GM19397 (cell line): ENCODE data around the gene FOXN3.
"Not testable (repeated sequence)": the region's sequence is repeated elsewhere in the genome, so short reads cannot be mapped to it uniquely, and the experiment has no call there.

Experiments used
- ATAC-seq: cut with Tn5 transposase; IDR thresholded peaks from one replicate; pipeline ENCODE4 v1.9.1; 2021; ENCODE audit warnings: mild to moderate bottlenecking, moderate library complexity; ENCODE audit not compliant: unreplicated experiment

Gene FOXN3

GRCh38 chr14:89178376-89178775, 238.7 kb downstream of the FOXN3 start:
- ATAC-seq = no peak

DNA sequence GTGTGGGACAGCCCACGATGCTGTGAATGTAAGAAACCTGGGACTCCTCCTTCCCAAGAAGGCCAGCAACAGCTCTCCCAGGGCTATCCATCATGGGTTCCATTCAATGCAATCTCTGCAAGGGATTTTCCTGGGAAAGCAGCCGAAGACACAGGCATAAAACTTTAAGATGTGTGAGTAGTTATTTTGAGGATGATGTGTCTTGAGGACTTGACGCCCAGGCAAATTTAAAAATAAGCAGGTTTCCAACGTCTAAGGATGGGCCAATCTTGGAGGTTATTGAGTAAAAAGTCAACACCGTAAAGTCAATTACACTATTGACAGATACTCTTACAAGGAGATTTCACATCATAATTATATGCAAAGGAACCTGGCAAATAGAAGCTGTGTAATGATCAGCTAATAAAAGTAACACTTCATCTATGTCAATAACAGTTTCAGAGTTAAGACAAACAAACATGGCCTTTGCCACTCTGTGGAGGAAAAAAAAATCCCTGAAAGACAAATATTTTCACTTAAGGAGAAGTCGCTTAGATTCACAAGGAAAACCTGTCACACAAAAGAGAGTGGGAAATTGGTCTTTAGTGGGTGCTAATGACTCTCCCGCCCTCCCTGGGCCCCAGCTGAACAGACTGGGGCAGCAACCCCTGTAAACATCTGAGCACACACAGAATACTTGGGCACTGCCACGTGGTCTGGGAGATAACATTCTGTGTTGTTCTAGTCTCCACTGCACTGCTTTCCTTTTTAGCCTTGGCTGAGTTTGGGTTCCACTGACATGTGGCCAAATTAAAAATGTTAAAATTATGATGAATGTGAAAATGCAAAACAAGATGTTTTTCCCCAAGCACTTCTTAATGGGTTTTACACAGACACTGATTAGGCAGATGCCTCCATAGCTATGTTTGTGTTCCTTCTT, 240.9 kb downstream of the FOXN3 start:
- ATAC-seq = no peak

GRCh38 chr14:89171628-89172027, 245.4 kb downstream of the FOXN3 start:
- no peak for ATAC-seq

GRCh38 chr14:89171168-89171567, 245.9 kb downstream of the FOXN3 start:
- no peak for ATAC-seq

GRCh38 chr14:89167705-89168104, 249.3 kb downstream of the FOXN3 start:
- ATAC-seq = no peak

DNA sequence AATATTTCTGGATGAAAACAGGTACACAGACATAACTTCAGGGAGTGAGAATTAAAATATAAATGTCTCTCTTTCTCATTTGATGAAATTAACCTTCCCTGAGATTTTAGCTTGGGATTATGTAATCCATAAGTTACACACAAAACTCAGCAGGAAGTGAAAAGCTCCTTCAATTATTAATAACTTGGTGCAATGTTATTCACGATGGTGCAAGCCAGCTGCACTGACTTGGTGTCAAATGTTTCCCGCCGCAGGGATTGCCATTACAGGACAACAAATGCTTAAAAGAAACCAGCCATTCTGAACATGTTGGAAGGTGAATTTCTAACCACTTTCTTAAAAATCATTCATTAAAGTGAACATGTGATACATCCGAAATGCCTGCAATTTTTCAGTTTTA, 250.4 kb downstream of the FOXN3 start:
- ATAC-seq = no peak

GRCh38 chr14:89165189-89166181, 251.5 kb downstream of the FOXN3 start:
- peak; percentile 60 for ATAC-seq

GRCh38 chr14:89164168-89165073, 252.6 kb downstream of the FOXN3 start:
- peak; percentile 24 for ATAC-seq

GRCh38 chr14:89163031-89163636, 253.9 kb downstream of the FOXN3 start:
- no peak for ATAC-seq

DNA sequence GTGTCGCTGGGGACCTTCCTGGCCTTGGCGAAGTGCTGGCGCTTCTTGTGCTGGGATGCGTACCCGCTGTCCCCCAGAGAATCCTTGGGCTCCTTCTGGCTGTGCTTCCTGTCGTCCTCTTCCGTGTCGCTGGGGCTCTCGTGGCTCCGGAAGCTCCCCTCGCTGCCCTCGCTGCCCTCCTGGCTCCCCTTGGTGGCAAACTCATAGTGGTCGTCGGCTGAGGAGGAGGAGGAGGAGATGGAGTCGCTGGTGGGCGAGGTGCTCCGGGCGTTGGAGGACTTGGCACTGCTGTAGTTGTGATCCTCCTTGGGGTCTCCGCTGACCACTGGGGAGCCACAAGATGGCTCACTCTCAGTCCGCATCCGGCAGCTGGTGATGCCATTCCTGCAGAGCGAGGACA, 254.4 kb downstream of the FOXN3 start:
- ATAC-seq = no peak

DNA sequence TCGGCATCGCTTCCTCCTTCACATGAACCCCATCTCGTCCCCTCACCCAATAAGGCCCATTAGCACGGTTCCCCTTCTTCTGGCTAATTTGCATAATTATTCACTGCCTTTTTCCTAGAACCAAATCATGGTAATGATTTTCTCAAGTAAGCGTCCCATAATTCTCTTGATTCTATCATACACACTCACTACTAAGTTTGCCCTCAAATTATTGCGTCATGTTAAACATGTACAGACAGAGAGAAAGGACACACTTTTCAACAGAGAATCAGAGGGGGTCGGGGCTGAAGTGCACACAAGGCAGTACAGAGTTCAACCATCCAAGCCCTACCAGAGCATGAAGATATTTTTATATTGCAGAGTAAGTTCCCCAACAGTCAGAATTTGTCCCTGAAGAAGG, 256.6 kb downstream of the FOXN3 start:
- no peak for ATAC-seq

DNA sequence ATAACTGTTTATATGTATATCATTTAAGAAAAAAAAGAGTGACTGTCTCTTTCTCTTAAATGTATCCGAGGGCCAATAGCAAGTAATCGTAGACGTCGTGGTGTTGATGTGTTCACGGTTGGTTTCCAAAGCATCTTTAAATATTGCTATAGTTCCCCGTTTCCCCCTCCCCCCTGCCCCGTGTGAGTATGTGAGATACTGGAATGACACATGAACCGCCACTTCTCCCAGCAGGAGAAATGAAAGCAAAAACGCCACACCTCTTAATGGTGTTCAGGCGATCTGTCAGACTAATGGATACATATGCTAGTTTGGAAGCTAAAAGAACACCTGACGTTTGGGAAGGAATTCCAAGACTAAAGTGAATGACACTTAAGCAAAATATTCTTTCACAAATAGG, 258.3 kb downstream of the FOXN3 start:
- no peak for ATAC-seq

DNA sequence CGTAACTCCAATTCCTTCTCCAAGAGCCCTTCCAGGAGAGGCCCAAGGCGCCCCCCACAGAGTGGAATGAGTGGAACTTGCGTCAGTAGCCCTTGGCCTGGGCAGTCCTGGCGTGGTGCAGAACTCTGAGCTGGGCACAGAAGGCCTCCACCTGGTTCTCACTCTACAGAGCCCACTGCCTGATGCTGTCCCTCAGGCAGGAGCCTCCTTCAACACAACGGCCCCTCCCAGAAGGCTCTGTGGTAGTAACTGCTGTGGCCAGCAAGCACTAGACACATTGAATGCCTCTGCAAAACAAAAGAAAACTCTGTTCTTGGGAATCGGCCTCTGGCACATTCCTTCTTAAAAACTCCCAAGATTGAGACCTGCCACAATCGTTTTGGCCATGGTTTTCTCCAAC, 258.9 kb downstream of the FOXN3 start:
- not testable (repeated sequence) for ATAC-seq

- no peak for ATAC-seq
Measured at GRCh38 chr14:89155491-89155890, 261.5 kb downstream of the FOXN3 start.

DNA sequence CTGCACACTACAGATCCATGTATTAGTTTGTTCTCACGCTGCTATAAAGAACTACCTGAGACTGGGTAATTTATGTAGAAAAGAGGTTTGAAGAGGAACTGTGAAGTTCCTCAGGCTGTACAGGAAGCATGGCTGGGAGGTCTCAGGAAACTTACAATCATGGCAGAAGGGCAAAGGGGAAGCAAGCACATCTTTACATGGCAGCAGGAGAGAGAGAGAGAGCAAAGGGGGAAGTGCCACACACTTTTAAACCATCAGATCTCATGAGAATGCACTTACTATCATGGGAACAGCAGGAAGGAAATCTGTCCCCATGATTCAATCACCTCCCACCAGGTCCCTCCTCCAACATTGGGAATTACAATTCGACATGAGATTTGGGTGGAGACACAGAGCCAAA, 265.3 kb downstream of the FOXN3 start:
- not testable (repeated sequence) for ATAC-seq

DNA sequence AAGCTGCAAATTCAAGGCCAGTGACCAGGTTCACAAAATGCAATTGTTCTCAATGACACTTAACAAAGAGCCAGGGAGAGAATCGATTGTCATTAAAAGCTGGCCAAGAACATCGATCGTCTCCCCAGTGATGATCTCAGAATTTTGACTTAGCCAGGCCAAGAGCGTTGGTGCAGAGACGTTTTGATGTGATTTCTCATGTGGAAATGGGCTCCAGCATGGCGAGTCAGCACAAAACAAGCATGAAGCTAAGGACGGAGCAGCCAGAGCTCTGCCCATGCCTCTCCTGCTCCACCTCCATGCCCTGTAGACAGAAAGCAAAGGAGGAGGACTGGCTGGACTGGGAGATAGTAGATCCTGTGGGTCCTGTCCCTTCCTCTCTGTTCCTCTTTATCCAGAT, 270.8 kb downstream of the FOXN3 start:
- ATAC-seq = no peak

GRCh38 chr14:89144642-89145041, 272.4 kb downstream of the FOXN3 start:
- ATAC-seq = no peak

GRCh38 chr14:89144066-89144465, 273.0 kb downstream of the FOXN3 start:
- ATAC-seq = no peak

DNA sequence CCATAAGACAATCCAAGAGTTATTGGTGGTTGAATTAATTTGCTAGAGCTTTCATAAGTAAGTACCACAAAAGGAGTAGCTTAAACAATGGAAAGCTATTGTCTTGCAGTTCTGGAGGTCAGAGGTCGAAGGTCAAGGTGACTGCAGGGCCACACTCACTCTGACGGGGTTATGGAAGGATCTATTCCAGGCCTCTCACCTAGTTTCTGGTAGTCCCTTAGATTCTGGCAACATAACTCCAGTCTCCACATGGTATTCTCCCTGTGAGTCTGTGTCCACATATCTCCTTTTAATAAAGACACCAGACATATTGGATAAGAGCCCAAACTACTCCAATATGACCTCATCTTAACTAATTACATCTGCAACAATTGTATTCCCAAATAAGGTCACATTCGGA, 273.4 kb downstream of the FOXN3 start:
- no peak for ATAC-seq

DNA sequence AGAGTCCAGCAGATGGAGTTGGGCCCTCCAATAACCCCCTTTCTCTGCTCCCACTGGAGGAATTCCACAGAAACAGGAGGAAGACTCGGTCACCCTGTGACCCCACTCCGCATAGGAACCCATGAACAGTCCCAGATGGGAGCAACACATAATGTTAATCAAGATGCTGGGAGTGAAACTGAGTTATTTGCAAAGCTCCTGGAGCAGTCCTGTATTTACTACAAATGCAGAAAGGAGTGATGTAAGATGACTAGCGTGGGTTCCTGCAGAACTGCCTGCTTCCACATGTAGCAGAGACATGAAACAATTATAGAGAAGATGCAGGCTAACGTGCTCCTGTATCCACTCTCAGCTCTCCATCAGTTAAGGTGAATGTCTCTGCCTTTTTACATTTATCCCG, 274.7 kb downstream of the FOXN3 start:
- no peak for ATAC-seq
